Left lung (tissue), 10 donors: ENCODE results near the gene GGNBP2. TPM values are rescaled to one million over a fixed set of nuclear protein-coding genes. Genes with fewer than 3 reads are reported as not detected.

Experiments used
- ATAC-seq: fragments of 200-7000 bp; cut with Tn5 transposase; one replicate; pipeline ENCODE4 v1.9.1; 2020; ENCODE audit warnings: moderate library complexity
- DNase-seq, 4 donors: peaks; one replicate each; pipeline ENCODE4 v3.0.0-alpha.2; 2013 to 2020
- H3K27ac ChIP-seq, 2 donors: fragments of 200-600 bp; sonication (generic) in 1 of 2; one replicate each; pipeline versions ENCODE4 v1.5.0 to v1.8.0; 2020 to 2021
- H3K27me3 ChIP-seq, 2 donors: fragments of 200-600 bp; sonication (generic) in 1 of 2; one replicate each; pipeline versions ENCODE4 v1.5.0 to v1.8.0; 2020 to 2021
- H3K36me3 ChIP-seq, 2 donors: fragments of 200-600 bp; sonication (generic) in 1 of 2; one replicate each; pipeline versions ENCODE4 v1.5.0 to v1.8.0; 2020 to 2021
- H3K4me1 ChIP-seq, 2 donors: fragments of 200-600 bp; one replicate each; pipeline ENCODE4 v1.8.0; 2021
- H3K4me3 ChIP-seq, 2 donors: fragments of 200-600 bp; sonication (generic) in 1 of 2; one replicate each; pipeline versions ENCODE4 v1.5.0 to v1.8.0; 2020 to 2021; ENCODE audit warnings: mild to moderate bottlenecking in 1 of 2
- H3K9me3 ChIP-seq, 2 donors: fragments of 200-600 bp; sonication (generic) in 1 of 2; one replicate each; pipeline versions ENCODE4 v1.5.0 to v1.8.0; 2020 to 2021
- intact Hi-C, 2 donors: fragments of 100-400 bp; cut with DNase I; formaldehyde crosslinking; loops; one replicate each; pipeline versions ENCODE4 v1.11.2 to v1.14.2; 2022
- polyA plus RNA-seq, 6 donors: library from polyadenylated mRNA; unstranded; fragments of 120-200 nt; gene quantifications; one replicate each; pipeline ENCODE4 v1.2.1, GENCODE V29; 2013; ENCODE audit not compliant: insufficient read length in 6 of 6
- total RNA-seq, 2 donors: library from RNA; stranded (reverse); fragmentation: NEBNext Ultra II Directional; extraction: Animal tissue kit (Norgen Biotek cat#: 25700); gene quantifications; one replicate each; pipeline ENCODE4 v1.2.1, GENCODE V29; 2021
- TF ChIP-seq, protein P1 (sequence below), 2 donors: fragments of 200-600 bp; sonication (generic) in 1 of 2; IDR thresholded peaks; one replicate each; pipeline versions ENCODE4 v1.5.0 to v1.8.0; 2021; ENCODE audit warnings: antibody characterized with exemption in 2 of 2
- donor health status: DM: no; HTN: yes; CAD: no.
- donor health status: DM: no; HTN: no; CAD: no.

Gene GGNBP2
- total and polyA plus RNA-seq, 8 donors: 64.7 to 106 (median 94.0) TPM

DNA sequence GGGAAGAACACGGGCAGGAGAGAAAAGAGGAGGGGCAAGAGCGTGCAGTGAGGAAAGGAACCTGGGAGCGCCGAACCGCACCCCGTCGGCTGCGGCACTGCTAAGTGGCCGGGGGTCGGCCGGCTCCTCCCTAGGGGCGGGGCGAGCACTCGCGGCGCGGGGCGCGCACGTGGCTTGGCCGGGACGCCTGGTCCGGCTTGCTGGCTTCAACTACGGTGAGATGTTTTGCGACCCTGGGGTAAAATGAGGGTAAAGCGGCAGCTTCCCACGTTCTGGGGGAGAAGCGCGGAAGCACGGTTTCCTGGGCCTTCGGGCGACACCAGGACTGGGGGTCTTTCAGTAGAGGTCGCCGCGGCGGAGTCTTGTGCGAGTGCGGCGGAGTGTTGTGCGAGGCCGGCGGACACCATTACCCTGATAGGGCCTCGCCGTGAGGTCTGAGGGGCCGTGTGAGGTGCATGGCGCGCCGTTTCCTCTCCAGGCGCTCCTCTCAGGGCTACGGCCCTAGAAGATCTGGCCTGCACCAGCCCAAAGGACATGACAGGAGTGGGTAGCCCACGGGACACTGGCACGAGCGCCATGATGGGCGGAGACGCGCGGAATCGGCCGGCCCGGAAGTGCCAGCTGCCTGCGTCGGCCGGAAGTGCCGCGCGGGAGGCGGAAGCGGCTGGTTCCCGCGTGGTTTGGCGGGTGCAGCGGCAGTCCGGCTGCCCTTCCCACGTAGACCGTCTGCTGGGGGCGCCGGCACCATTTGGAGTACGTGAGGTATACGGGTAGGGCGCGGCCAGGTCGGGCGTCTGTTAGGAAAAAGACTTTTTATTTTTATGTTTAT, 9.7 kb upstream of the GGNBP2 start, which contains the start of the genes MYO19 and PIGW:
MYO19 (minus strand) TSS at position 29 of the 829 bp plus-strand sequence. CDS start 2,330 bp downstream, outside the sequence.
PIGW (plus strand) TSS at position 148 of the 829 bp plus-strand sequence. CDS start 2,115 bp downstream, outside the sequence.
- TF ChIP-seq, protein P1, sequence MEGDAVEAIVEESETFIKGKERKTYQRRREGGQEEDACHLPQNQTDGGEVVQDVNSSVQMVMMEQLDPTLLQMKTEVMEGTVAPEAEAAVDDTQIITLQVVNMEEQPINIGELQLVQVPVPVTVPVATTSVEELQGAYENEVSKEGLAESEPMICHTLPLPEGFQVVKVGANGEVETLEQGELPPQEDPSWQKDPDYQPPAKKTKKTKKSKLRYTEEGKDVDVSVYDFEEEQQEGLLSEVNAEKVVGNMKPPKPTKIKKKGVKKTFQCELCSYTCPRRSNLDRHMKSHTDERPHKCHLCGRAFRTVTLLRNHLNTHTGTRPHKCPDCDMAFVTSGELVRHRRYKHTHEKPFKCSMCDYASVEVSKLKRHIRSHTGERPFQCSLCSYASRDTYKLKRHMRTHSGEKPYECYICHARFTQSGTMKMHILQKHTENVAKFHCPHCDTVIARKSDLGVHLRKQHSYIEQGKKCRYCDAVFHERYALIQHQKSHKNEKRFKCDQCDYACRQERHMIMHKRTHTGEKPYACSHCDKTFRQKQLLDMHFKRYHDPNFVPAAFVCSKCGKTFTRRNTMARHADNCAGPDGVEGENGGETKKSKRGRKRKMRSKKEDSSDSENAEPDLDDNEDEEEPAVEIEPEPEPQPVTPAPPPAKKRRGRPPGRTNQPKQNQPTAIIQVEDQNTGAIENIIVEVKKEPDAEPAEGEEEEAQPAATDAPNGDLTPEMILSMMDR (IDR thresholded peaks at IDR 0.05): peak in 1 of 2 donors; percentile 29
- Histone ChIP-seq H3K4me1 (peaks cover 0 to 22% of the 10 kb centered on the region in 2 donors), H3K27ac (peak within 1 kb of the TSS; percentile 91 to 98), H3K4me3 (peak within 1 kb of the TSS; percentile 88), H3K9me3 (no peaks in the 10 kb centered on the region), H3K36me3 (peaks cover 0 to 53% of the 10 kb centered on the region in 2 donors), H3K27me3 (no peaks in the 10 kb centered on the region)
- DNase-seq (peak; percentile 84 to 96 (median 90)), ATAC-seq (peak; percentile 95)
- intact Hi-C loops: loop anchor here in 1 of 2 donors (10.0 kb wide), 1 partner anchor 60 kb away; the partner anchor contains the start of gene DHRS11

DNA sequence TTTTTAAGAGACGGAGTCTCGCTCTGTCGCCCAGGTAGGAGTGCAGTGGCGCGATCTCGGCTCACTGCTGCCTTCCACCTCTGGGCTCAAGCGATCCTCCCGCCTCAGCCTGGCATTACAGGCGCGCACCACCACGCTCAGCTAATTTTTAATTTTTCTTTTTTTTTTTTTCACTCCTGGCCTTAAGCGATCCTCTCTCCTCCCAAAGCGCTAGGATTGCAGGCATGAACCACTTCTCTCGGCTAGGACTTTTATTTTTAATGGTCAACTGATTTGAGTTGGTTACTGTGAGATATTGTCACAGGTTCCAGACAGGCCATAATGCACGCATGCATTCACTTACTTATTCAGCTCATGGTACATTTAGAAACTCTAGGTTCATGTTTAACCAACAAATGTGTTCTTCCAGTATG, 9.0 kb upstream of the GGNBP2 start:
- Histone ChIP-seq H3K27ac (peak overlapping the region; percentile 91 to 98), H3K4me1 (peaks cover 0 to 22% of the 10 kb centered on the region in 2 donors), H3K4me3 (peak overlapping the region; percentile 88), H3K27me3 (no peaks in the 10 kb centered on the region), H3K36me3 (peaks cover 0 to 47% of the 10 kb centered on the region in 2 donors), H3K9me3 (no peaks in the 10 kb centered on the region)
- DNase-seq (no peak), ATAC-seq (peak; percentile 23)
- intact Hi-C loops: loop anchor here in 1 of 2 donors (10.0 kb wide), 1 partner anchor 59 kb away; the partner anchor contains the start of gene DHRS11
- TF ChIP-seq, protein P1 (IDR thresholded peaks at IDR 0.05): no peak

DNA sequence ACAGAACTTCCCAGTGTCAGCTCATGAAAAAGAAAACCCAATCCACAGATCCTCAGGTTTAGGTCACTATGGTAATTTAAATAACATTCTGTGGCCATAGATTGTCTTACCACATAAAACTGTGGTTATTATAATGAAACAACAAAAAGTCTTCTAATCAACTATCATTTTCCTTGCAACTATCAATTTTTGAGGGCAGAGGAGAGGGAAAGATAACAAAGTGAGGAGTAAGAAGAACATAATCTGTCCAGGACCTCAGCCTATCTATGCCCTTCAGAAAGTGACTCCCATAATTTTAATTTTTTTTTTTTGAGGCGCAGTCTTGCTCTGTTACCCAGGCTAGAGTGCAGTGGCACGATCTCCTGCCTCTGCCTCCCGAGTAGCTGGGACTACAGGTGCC, 4.0 kb upstream of the GGNBP2 start:
- Histone ChIP-seq H3K27me3 (no peaks in the 10 kb centered on the region), H3K4me3 (no peak overlapping the region), H3K9me3 (no peaks in the 10 kb centered on the region), H3K4me1 (peaks cover 0 to 26% of the 10 kb centered on the region in 2 donors), H3K36me3 (peaks cover 0 to 22% of the 10 kb centered on the region in 2 donors), H3K27ac (no peak overlapping the region)
- ATAC-seq: no peak
- TF ChIP-seq, protein P1 (IDR thresholded peaks at IDR 0.05): no peak
- no peak for DNase-seq
- intact Hi-C loops: no loop called here

DNA sequence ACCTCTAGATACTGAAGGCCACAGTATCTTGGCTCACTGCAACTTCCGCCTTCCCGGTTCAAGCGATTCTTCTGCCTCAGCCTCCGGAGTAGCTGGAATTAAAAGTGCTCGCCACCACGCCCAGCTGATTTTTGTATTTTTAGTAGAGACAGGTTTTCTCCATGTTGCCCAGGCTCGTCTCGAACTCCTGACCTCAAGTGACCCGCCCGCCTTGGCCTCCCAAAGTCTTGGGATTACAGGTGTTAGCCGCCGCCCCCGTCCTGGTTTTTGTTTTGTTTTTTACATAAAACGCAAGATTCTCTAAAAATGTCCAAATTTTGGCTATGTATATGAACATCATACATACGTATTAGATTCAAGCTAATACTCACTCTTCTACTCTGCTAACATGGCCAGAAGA, 2.0 kb upstream of the GGNBP2 start:
- intact Hi-C loops: no loop called here
- no peak overlapping the region for H3K27ac ChIP-seq
- no peak for ATAC-seq

More for the DNA sequence above, 2.0 kb upstream of the GGNBP2 start:
- no peak for DNase-seq
- H3K36me3 ChIP-seq: peaks cover 0 to 14% of the 10 kb centered on the region in 2 donors
- no peak overlapping the region for H3K4me3 ChIP-seq
- TF ChIP-seq, protein P1 (IDR thresholded peaks at IDR 0.05): no peak
- H3K4me1 ChIP-seq: peaks cover 13 to 32% of the 10 kb centered on the region in 2 donors
- no peaks in the 10 kb centered on the region for H3K27me3 ChIP-seq
- no peaks in the 10 kb centered on the region for H3K9me3 ChIP-seq
